Lower lobe of right lung (tissue), 2 donors: Measurements from ENCODE around the gene DCHS2. TPM values are rescaled to one million over a fixed set of nuclear protein-coding genes. Genes with fewer than 3 reads are reported as not detected.

Source experiments
- ATAC-seq, 2 donors: fragments of 200-7000 bp; cut with Tn5 transposase; one replicate each; pipeline ENCODE4 v1.9.1; 2020 to 2022; ENCODE audit warnings: mild to moderate bottlenecking in 2 of 2, moderate library complexity in 2 of 2
- DNase-seq: peaks from one replicate; pipeline ENCODE4 v3.0.0-alpha.2; 2020
- H3K27ac ChIP-seq: fragments of 200-600 bp; one replicate; pipeline ENCODE4 v1.8.0; 2022
- H3K27me3 ChIP-seq: fragments of 200-600 bp; one replicate; pipeline ENCODE4 v1.8.0; 2022; ENCODE audit warnings: low read depth
- H3K36me3 ChIP-seq: fragments of 200-600 bp; one replicate; pipeline ENCODE4 v1.8.0; 2022; ENCODE audit warnings: mild to moderate bottlenecking
- H3K4me1 ChIP-seq: fragments of 200-600 bp; one replicate; pipeline ENCODE4 v1.8.0; 2022
- H3K4me3 ChIP-seq: fragments of 200-600 bp; one replicate; pipeline ENCODE4 v1.8.0; 2022; ENCODE audit warnings: mild to moderate bottlenecking
- H3K9me3 ChIP-seq: fragments of 200-600 bp; one replicate; pipeline ENCODE4 v1.8.0; 2022
- CTCF ChIP-seq: fragments of 200-600 bp; IDR thresholded peaks from one replicate; pipeline ENCODE4 v1.8.0; 2022; ENCODE audit warnings: antibody characterized with exemption, mild to moderate bottlenecking
- intact Hi-C: fragments of 100-400 bp; cut with DNase I; formaldehyde crosslinking; loops from one replicate; pipeline ENCODE4 v1.11.0; 2022
- total RNA-seq: library from RNA; stranded (reverse); fragmentation: NEBNext Ultra II Directional; extraction: Animal tissue kit (Norgen Biotek cat#: 25700); gene quantifications from one replicate; pipeline ENCODE4 v1.2.1, GENCODE V29; 2021
- donor health status: DM: no; HTN: yes; CAD: no; lungs with severe emphysema.

DCHS2 gene
- total RNA-seq, 1 donor from 2014 or later: 0.53 TPM

DNA sequence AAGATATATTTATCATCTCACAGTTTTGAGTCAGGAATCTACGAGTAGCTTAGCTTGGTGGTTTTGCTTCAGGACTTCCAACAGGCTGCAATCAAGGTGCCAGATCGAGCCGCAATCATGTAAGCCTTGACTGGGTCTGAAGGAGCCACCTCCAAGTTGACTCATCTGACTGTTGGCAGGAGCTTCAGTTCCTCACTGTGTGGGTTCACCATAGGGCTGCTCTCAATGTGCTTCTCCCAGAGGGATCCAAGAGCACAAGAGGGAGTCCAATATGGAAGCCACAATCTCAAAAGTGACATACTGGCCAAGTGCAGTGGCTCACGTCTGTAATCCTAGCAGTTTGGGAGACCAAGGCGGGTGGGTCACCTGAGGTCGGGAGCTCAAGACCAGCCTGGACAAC is 26.5 kb downstream of the DCHS2 start:
- Histone ChIP-seq H3K36me3 (no peaks in the 10 kb centered on the region), H3K4me3 (no peak overlapping the region), H3K27me3 (no peaks in the 10 kb centered on the region), H3K9me3 (no peaks in the 10 kb centered on the region), H3K4me1 (no peaks in the 10 kb centered on the region), H3K27ac (no peak overlapping the region)
- DNase-seq: no peak
- TF ChIP-seq CTCF: no peak
- ATAC-seq: no peak
- intact Hi-C loops: no loop called here

DNA sequence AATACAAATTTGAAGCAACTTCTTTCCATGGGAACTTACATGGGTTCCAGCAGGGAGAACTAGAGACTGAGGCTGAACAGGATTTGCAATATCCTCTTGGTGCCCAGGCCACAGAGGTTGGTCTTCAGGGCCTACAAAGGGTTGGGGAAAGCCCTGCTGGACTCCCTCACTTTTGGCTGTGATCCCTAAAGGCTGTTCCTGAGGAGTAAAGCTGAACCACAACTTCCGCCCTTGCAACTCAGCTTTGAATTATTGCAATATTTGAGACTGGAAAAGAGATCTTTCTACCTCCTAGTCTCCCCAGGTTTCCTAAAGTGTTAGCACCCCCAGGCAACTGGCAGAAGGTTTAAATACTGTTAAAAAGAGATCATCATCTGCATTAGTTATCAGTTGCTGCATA is 26.9 kb downstream of the DCHS2 start:
- no peaks in the 10 kb centered on the region for H3K36me3 ChIP-seq
- no peak for TF ChIP-seq CTCF
- H3K9me3 ChIP-seq: no peaks in the 10 kb centered on the region
- ATAC-seq: no peak
- no peak for DNase-seq
- intact Hi-C loops: no loop called here
- no peak overlapping the region for H3K27ac ChIP-seq
- no peak overlapping the region for H3K4me3 ChIP-seq
- H3K4me1 ChIP-seq: no peaks in the 10 kb centered on the region
- no peaks in the 10 kb centered on the region for H3K27me3 ChIP-seq

- Histone ChIP-seq H3K9me3 (no peaks in the 10 kb centered on the region), H3K27me3 (no peaks in the 10 kb centered on the region), H3K36me3 (no peaks in the 10 kb centered on the region), H3K27ac (no peak overlapping the region), H3K4me1 (no peaks in the 10 kb centered on the region), H3K4me3 (no peak overlapping the region)
- ATAC-seq (no peak), DNase-seq (no peak)
- TF ChIP-seq CTCF: no peak
- intact Hi-C loops: no loop called here
These were observed 29.4 kb downstream of the DCHS2 start for GRCh38 chr4:154462081-154462810.

GRCh38 chr4:154457471-154457870 is 34.1 kb downstream of the DCHS2 start:
- Histone ChIP-seq H3K4me3 (no peak overlapping the region), H3K36me3 (no peaks in the 10 kb centered on the region), H3K4me1 (no peaks in the 10 kb centered on the region), H3K27me3 (no peaks in the 10 kb centered on the region), H3K9me3 (no peaks in the 10 kb centered on the region), H3K27ac (no peak overlapping the region)
- intact Hi-C loops: no loop called here
- no peak for TF ChIP-seq CTCF
- ATAC-seq (no peak), DNase-seq (no peak)

DNA sequence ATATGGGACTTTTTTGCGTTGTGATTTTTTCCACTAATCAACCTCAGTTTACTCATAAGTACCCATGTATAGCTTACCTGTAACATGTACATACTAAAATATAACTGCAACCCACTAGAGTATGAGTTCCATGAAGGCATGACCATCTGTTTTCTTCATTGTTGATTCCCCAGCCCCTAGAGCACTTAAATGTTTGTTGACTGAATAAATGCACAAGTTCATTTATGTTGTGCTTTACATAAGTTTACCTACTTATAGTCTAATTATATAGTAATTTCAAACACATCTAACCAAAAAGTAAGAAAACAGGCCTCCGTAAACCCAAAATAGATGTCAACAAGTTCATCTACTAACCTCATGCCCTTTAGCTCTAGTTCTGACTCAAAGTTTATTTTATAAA is 34.7 kb downstream of the DCHS2 start:
- Histone ChIP-seq H3K36me3 (no peaks in the 10 kb centered on the region), H3K9me3 (no peaks in the 10 kb centered on the region), H3K27me3 (no peaks in the 10 kb centered on the region), H3K27ac (no peak overlapping the region), H3K4me1 (no peaks in the 10 kb centered on the region), H3K4me3 (no peak overlapping the region)
- intact Hi-C loops: no loop called here
- TF ChIP-seq CTCF: no peak
- DNase-seq (no peak), ATAC-seq (no peak)
